ENCODE results near the gene ARL17A.
"Not testable (repeated sequence)": the region's sequence is repeated elsewhere in the genome, so short reads cannot be mapped to it uniquely, and the experiment has no call there.

- TF ChIP-seq, protein P1, sequence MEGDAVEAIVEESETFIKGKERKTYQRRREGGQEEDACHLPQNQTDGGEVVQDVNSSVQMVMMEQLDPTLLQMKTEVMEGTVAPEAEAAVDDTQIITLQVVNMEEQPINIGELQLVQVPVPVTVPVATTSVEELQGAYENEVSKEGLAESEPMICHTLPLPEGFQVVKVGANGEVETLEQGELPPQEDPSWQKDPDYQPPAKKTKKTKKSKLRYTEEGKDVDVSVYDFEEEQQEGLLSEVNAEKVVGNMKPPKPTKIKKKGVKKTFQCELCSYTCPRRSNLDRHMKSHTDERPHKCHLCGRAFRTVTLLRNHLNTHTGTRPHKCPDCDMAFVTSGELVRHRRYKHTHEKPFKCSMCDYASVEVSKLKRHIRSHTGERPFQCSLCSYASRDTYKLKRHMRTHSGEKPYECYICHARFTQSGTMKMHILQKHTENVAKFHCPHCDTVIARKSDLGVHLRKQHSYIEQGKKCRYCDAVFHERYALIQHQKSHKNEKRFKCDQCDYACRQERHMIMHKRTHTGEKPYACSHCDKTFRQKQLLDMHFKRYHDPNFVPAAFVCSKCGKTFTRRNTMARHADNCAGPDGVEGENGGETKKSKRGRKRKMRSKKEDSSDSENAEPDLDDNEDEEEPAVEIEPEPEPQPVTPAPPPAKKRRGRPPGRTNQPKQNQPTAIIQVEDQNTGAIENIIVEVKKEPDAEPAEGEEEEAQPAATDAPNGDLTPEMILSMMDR (IDR thresholded peaks at IDR 0.05) = not testable (repeated sequence)
- not testable (repeated sequence) for TF ChIP-seq POLR2A (IDR thresholded peaks at IDR 0.05)
These were observed 591 bp upstream of the ARL17A start for GRCh38 chr17:46580082-46580481.
